BJ (cell line): ENCODE results near the gene AVPI1. TPM values are rescaled to one million over a fixed set of nuclear protein-coding genes. Genes with fewer than 3 reads are reported as not detected.

ENCODE experiments used
- CTCF ChIA-PET: fragments of 350-600 bp; formaldehyde crosslinking; extraction: SDS; loops from one replicate; lab custom pipeline; 2021; ENCODE audit warnings: antibody characterized with exemption, inconsistent platforms; lab: Yijun Ruan, JAX
- POLR2A ChIA-PET: fragments of 300-600 bp; sonication (Branson Sonifier 250); formaldehyde crosslinking; extraction: SDS; loops from one replicate; lab custom pipeline; 2021; ENCODE audit warnings: antibody characterized with exemption; lab: Charles Lee
- DNase-seq: peaks from one replicate; pipeline ENCODE4 v3.0.0-alpha.2; 2011; ENCODE audit warnings: low read depth
- H3K27me3 ChIP-seq: 2 replicates; pipeline ENCODE4 v1.6.0; 2011; ENCODE audit warnings: low read length; ENCODE audit not compliant: control insufficient read depth, insufficient read depth
- H3K36me3 ChIP-seq: 2 replicates; pipeline ENCODE4 v1.5.1; 2011; ENCODE audit warnings: low read length; ENCODE audit not compliant: control insufficient read depth, insufficient read depth
- H3K4me3 ChIP-seq: 2 replicates; pipeline ENCODE4 v1.5.1; 2011; ENCODE audit warnings: low read depth, mild to moderate bottlenecking, control low read depth, low read length
- polyA plus RNA-seq: library from polyadenylated mRNA; depleted of rRNA; stranded (reverse); fragments of >200 nt; gene quantifications from 2 replicates; pipeline ENCODE4 v1.2.3, GENCODE V29; 2011
- TF ChIP-seq, protein P1 (sequence below): IDR thresholded peaks from 2 replicates; pipeline ENCODE4 v1.5.1; 2011; ENCODE audit warnings: low read depth, mild to moderate bottlenecking, control low read depth, inconsistent platforms, low read length, moderate library complexity; ENCODE audit not compliant: insufficient read depth

AVPI1 gene
- polyA plus RNA-seq, 1 experiment = 32.4 TPM

DNA sequence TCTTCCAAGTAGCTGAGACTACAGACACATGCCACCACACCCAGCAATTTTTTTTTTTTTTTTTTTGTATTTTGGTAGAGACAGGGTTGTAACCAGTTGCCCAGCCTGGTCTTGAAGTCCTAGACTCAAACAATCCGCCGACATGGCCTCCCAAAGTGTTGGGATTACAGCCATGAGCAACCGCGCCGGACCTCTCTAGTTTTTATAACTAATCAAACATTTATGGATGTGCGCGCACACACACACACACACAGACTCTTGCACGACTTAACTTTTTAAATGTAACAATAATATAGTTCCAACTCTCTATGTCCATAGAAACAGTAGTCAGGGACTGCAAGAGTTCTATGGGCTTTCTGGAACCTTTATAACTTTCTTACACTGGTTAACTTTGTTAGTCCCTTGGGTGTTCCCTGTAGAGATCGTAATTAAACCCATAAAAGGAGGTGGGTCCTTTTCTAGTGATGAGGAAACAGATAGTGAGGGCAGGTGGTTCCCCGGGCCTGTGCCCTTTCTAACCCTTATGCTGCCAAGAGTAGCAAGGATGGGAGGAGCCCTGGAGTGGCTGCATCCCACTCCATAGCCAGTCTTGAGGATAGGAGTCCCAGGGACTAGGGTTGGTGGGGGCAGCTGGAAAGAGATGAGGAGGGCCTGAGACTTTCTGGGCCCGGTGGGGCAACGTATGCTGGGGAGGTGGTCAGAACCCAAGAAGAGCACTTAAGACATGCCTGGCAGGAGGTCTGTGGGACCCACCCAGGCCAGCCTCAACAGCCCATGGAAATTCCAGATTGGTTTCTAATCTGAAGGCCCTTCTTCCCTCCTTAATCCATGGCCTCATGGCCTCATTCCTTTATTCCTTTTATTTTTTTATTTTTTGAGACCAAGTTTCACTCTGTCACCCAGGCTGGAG, 35.1 kb upstream of the AVPI1 start:
- CTCF ChIA-PET = interaction anchor here (1.0 to 16.1 kb wide), 3 partner anchors 11 to 108 kb away, joined by 3 to 517 read pairs (median 14); partner anchors contain the start of gene MARVELD1
- TF ChIP-seq, protein P1, sequence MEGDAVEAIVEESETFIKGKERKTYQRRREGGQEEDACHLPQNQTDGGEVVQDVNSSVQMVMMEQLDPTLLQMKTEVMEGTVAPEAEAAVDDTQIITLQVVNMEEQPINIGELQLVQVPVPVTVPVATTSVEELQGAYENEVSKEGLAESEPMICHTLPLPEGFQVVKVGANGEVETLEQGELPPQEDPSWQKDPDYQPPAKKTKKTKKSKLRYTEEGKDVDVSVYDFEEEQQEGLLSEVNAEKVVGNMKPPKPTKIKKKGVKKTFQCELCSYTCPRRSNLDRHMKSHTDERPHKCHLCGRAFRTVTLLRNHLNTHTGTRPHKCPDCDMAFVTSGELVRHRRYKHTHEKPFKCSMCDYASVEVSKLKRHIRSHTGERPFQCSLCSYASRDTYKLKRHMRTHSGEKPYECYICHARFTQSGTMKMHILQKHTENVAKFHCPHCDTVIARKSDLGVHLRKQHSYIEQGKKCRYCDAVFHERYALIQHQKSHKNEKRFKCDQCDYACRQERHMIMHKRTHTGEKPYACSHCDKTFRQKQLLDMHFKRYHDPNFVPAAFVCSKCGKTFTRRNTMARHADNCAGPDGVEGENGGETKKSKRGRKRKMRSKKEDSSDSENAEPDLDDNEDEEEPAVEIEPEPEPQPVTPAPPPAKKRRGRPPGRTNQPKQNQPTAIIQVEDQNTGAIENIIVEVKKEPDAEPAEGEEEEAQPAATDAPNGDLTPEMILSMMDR = no peak
- H3K27me3 ChIP-seq = no peaks in the 10 kb centered on the region
- H3K36me3 ChIP-seq = peaks cover 7% of the 10 kb centered on the region
- H3K4me3 ChIP-seq = no peak overlapping the region
- no peak for DNase-seq
- POLR2A ChIA-PET = interaction anchor here (0.7 kb wide), 1 partner anchor 35 kb away, joined by 3 read pairs; no protein-coding TSS in a partner anchor

DNA sequence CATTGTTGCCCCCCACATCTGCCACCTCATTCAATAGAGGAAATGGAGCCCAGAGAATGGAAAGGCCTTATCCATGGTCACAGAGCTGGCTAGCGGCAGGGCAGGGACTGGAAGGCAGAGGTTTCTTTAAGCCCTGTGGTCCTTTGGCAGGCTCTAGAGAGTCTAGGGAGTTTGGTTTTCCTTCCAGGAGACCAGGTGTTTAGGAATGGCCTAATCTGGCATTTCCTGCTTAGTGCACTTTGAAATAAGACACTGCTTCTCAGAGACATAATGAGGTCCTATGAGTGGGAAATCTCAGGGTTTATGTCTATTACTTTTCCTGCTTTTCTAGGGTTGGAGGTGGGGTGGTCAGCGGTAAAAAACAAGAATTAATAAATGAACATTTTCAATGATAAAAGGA, 32.6 kb upstream of the AVPI1 start:
- Histone ChIP-seq H3K4me3 (no peak overlapping the region), H3K36me3 (peaks cover 8% of the 10 kb centered on the region), H3K27me3 (no peaks in the 10 kb centered on the region)
- POLR2A ChIA-PET = no interaction called here
- DNase-seq = no peak
- TF ChIP-seq, protein P1 = no peak
- CTCF ChIA-PET = interaction anchor here (0.6 to 20.3 kb wide), 5 partner anchors 10 to 479 kb away, joined by 4 to 517 read pairs (median 9); partner anchors contain the start of gene ZFYVE27

DNA sequence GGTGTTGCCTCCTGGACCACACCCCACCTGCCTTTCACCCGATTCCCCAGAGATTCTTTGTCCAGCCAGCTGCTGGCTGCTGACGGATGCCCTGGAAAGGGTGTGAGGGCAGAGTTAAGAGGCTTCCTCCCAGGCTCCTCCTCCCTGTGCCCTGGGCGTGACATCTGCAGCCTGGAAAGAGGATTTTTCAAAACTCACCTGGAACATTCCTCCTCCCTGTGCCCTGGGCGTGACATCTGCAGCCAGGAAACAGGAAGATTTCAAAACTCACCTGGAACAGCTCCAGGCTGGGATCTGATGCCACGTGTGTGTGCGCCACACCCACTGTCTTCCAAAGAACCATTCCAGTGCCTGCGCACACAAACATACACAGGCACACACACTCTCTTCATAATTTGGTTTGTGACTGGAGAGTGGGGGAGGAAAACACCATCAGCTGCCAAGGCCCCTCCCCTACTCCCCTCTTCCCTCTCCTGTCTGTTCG, 31.7 kb upstream of the AVPI1 start:
- Histone ChIP-seq H3K4me3 (no peak overlapping the region), H3K27me3 (no peaks in the 10 kb centered on the region), H3K36me3 (peaks cover 8% of the 10 kb centered on the region)
- TF ChIP-seq, protein P1 = no peak
- no peak for DNase-seq
- CTCF ChIA-PET = interaction anchor here (0.6 to 20.3 kb wide), 6 partner anchors 11 to 42 kb away, joined by 3 to 517 read pairs (median 7); partner anchors contain the start of gene ZFYVE27
- POLR2A ChIA-PET = no interaction called here

DNA sequence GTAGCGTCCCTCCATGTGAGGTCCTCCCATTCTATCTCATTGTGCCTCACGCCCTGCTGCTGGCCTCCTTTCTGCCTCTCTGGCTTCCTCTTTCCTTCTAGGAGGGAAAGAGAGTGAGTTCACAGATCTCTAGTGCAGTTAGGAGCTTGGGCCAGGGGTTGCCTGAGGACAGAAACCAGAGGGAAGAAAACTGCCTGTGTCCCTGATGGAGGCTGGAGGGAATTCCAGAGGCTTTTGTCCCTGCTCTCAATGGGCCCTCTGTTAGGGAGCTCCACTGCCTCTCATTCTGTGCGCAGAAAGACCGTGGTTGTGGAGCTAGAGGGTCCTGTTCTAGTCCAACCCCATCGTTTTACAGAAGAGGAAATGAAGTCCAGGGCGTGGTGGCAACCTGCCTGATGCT, 31.1 kb upstream of the AVPI1 start:
- Histone ChIP-seq H3K4me3 (no peak overlapping the region), H3K27me3 (no peaks in the 10 kb centered on the region), H3K36me3 (peaks cover 8% of the 10 kb centered on the region)
- CTCF ChIA-PET = interaction anchor here (1.1 to 20.3 kb wide), 5 partner anchors 11 to 42 kb away, joined by 3 to 517 read pairs (median 9); partner anchors contain the start of gene ZFYVE27
- no peak for DNase-seq
- TF ChIP-seq, protein P1 = no peak
- POLR2A ChIA-PET = interaction anchor here (0.6 kb wide), 2 partner anchors 40 to 110 kb away, joined by 3 read pairs; no protein-coding TSS in a partner anchor

DNA sequence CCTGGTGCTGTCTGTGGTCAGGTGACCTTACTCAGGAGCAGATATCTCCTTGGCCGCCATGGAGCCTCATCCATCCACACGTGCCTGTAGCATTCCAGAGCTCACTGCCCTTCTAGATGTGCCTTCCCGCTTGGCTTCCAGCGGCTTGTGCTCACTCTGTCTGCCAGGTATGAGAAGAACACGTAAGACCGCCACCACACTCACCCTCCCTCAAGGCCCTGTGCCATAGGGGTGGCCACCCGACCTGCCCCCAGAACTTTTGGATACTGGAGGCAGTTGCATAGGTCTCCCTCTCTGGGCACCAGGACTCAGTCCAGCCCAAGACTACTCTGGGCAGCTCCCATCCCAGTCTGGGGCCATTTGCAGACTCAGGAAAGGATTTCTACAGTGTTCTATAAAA, 30.6 kb upstream of the AVPI1 start:
- POLR2A ChIA-PET = interaction anchor here (0.6 to 0.9 kb wide), 3 partner anchors 30 to 110 kb away, joined by 3 read pairs; partner anchors contain the start of gene AVPI1
- Histone ChIP-seq H3K36me3 (peaks cover 8% of the 10 kb centered on the region), H3K27me3 (no peaks in the 10 kb centered on the region), H3K4me3 (no peak overlapping the region)
- DNase-seq = no peak
- TF ChIP-seq, protein P1 = no peak
- CTCF ChIA-PET = interaction anchor here (1.1 to 20.3 kb wide), 5 partner anchors 12 to 41 kb away, joined by 3 to 517 read pairs (median 10); partner anchors contain the start of gene ZFYVE27
